ENCODE results near the gene TRPV4.

- no peak for TF ChIP-seq POLR2AphosphoS5 (IDR thresholded peaks at IDR 0.05; ENCODE audit: borderline replicate concordance, low read depth, low read length)
- TF ChIP-seq EZH2 (IDR thresholded peaks at IDR 0.05), result no peak
- no peak for TF ChIP-seq FOXP2 (optimal IDR thresholded peaks at IDR 0.05; ENCODE audit: control extremely low read depth, extremely low read length, insufficient read depth)
Observed at GRCh38 chr12:109763201-109763841, 69.9 kb downstream of the TRPV4 start.

Measured in SK-N-MC (cell line).